ENCODE data around the gene GMCL2. TPM values are rescaled to one million over a fixed set of nuclear protein-coding genes. Genes with fewer than 3 reads are reported as not detected.

The GMCL2 gene
- total and polyA plus RNA-seq, 2 experiments from 2014 or later, result not detected

GRCh38 chr5:178176791-178177190 is 10.4 kb downstream of the GMCL2 start:
- no peaks in the 10 kb centered on the region for H3K9me3 ChIP-seq (ENCODE audit: low read depth)
- DNase-seq (ENCODE audit: low spot score), result no peak
- no peaks in the 10 kb centered on the region for H3K4me1 ChIP-seq (ENCODE audit: insufficient read depth)
- H3K27ac ChIP-seq, result no peak overlapping the region
- 91% methylated on average over 6 of the region's 6 CpGs for WGBS (ENCODE audit: low lambda C conversion rate, missing lambda C conversion rate)
- no peak for TF ChIP-seq EZH2phosphoT487 (IDR thresholded peaks at IDR 0.05; ENCODE audit: low read depth, severe bottlenecking, unreplicated experiment)
- H2AFZ ChIP-seq, result no peak overlapping the region
- no peaks in the 10 kb centered on the region for H3K9me2 ChIP-seq (replicated peaks; ENCODE audit: insufficient read depth)
- no peaks in the 10 kb centered on the region for H3K27me3 ChIP-seq
- no peak overlapping the region for H3K4me2 ChIP-seq
- no peak overlapping the region for H3K4me3 ChIP-seq
- H3K36me3 ChIP-seq (replicated peaks; ENCODE audit: insufficient read depth, low read depth), result no peaks in the 10 kb centered on the region
- no peaks in the 10 kb centered on the region for H4K20me1 ChIP-seq (ENCODE audit: insufficient read depth, poor library complexity, severe bottlenecking)
- H3K79me2 ChIP-seq, result no peaks in the 10 kb centered on the region

DNA sequence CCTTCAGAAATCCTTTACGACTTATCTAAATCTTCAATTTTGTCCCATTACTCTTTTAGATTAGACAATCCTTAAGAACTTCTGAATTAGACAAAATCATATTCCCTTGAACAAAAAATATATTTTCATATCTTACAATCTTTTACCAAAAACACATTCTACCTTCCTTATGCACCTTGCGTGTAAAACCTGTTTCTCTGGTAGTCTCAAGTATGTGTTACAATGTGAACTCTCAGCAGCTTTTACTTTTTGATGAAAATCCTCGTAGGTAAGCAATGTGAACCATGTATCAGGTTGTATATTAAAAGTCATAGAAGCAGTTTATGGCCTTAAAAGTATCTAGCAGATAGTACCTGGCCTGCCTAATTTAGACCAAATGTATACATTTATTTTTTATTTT is 12.7 kb downstream of the GMCL2 start:
- Histone ChIP-seq H3K9me3 (ENCODE audit: low read depth) (no peaks in the 10 kb centered on the region), H3K4me1 (ENCODE audit: insufficient read depth) (no peaks in the 10 kb centered on the region), H3K27me3 (no peaks in the 10 kb centered on the region), H3K9me2 (replicated peaks; ENCODE audit: insufficient read depth) (no peaks in the 10 kb centered on the region), H2AFZ (no peak overlapping the region), H3K4me3 (no peak overlapping the region), H3K4me2 (no peak overlapping the region), H3K36me3 (replicated peaks; ENCODE audit: insufficient read depth, low read depth) (no peaks in the 10 kb centered on the region), H4K20me1 (ENCODE audit: insufficient read depth, poor library complexity, severe bottlenecking) (no peaks in the 10 kb centered on the region), H3K79me2 (no peaks in the 10 kb centered on the region), H3K27ac (no peak overlapping the region)
- WGBS (ENCODE audit: low lambda C conversion rate, missing lambda C conversion rate), result 87% methylated on average over 3 of the region's 3 CpGs
- TF ChIP-seq EZH2 (IDR thresholded peaks at IDR 0.05; ENCODE audit: borderline replicate concordance) (no peak), EZH2phosphoT487 (IDR thresholded peaks at IDR 0.05; ENCODE audit: low read depth, severe bottlenecking, unreplicated experiment) (no peak)
- TF ChIP-seq, protein P1, sequence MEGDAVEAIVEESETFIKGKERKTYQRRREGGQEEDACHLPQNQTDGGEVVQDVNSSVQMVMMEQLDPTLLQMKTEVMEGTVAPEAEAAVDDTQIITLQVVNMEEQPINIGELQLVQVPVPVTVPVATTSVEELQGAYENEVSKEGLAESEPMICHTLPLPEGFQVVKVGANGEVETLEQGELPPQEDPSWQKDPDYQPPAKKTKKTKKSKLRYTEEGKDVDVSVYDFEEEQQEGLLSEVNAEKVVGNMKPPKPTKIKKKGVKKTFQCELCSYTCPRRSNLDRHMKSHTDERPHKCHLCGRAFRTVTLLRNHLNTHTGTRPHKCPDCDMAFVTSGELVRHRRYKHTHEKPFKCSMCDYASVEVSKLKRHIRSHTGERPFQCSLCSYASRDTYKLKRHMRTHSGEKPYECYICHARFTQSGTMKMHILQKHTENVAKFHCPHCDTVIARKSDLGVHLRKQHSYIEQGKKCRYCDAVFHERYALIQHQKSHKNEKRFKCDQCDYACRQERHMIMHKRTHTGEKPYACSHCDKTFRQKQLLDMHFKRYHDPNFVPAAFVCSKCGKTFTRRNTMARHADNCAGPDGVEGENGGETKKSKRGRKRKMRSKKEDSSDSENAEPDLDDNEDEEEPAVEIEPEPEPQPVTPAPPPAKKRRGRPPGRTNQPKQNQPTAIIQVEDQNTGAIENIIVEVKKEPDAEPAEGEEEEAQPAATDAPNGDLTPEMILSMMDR (IDR thresholded peaks at IDR 0.05; ENCODE audit: poor library complexity), result no peak
- no peak for DNase-seq (ENCODE audit: low spot score)

GRCh38 chr5:178170455-178170854 is 16.7 kb downstream of the GMCL2 start:
- Histone ChIP-seq H3K4me2 (no peak overlapping the region), H3K4me1 (ENCODE audit: insufficient read depth) (no peaks in the 10 kb centered on the region), H3K27ac (no peak overlapping the region), H3K79me2 (no peaks in the 10 kb centered on the region), H3K27me3 (no peaks in the 10 kb centered on the region), H3K9me3 (ENCODE audit: low read depth) (no peaks in the 10 kb centered on the region), H3K9me2 (replicated peaks; ENCODE audit: insufficient read depth) (no peaks in the 10 kb centered on the region), H3K36me3 (replicated peaks; ENCODE audit: insufficient read depth, low read depth) (no peaks in the 10 kb centered on the region), H4K20me1 (ENCODE audit: insufficient read depth, poor library complexity, severe bottlenecking) (no peaks in the 10 kb centered on the region), H3K4me3 (no peak overlapping the region), H2AFZ (no peak overlapping the region)
- WGBS (ENCODE audit: low lambda C conversion rate, missing lambda C conversion rate), result 94% methylated on average over 2 of the region's 2 CpGs
- no peak for DNase-seq (ENCODE audit: low spot score)
- TF ChIP-seq EZH2 (IDR thresholded peaks at IDR 0.05; ENCODE audit: borderline replicate concordance) (no peak), EZH2phosphoT487 (IDR thresholded peaks at IDR 0.05; ENCODE audit: low read depth, severe bottlenecking, unreplicated experiment) (no peak)
- TF ChIP-seq, protein P1 (IDR thresholded peaks at IDR 0.05; ENCODE audit: poor library complexity), result no peak

DNA sequence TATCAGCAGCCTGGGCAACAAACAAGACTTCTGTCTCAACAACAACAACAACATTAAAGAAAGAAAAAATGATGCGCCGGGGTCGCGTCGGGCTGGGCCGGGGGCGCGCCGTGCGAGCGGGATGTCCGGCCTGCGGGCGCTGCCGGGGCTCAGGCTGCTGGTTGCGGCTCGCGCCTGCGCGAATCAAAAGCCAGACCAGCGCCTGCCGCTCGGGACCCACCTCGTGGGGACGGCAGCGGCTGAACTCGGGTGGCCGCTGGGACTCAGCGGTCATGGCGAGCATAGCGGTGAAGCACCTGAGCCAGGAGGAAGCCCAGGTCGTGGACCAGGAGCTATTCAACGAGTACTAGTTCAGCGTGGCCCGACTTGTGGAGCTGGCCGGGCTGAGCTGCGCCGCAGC is 21.6 kb downstream of the GMCL2 start:
- Histone ChIP-seq H3K9me2 (replicated peaks; ENCODE audit: insufficient read depth) (no peaks in the 10 kb centered on the region), H3K36me3 (replicated peaks; ENCODE audit: insufficient read depth, low read depth) (no peaks in the 10 kb centered on the region), H3K27me3 (no peaks in the 10 kb centered on the region), H3K27ac (no peak overlapping the region), H3K4me2 (no peak overlapping the region), H3K9me3 (ENCODE audit: low read depth) (no peaks in the 10 kb centered on the region), H3K4me1 (ENCODE audit: insufficient read depth) (no peaks in the 10 kb centered on the region), H2AFZ (no peak overlapping the region), H3K79me2 (no peaks in the 10 kb centered on the region), H3K4me3 (no peak overlapping the region), H4K20me1 (ENCODE audit: insufficient read depth, poor library complexity, severe bottlenecking) (no peaks in the 10 kb centered on the region)
- no peak for DNase-seq (ENCODE audit: low spot score)
- 96% methylated on average over 35 of the region's 38 CpGs for WGBS (ENCODE audit: low lambda C conversion rate, missing lambda C conversion rate)
- TF ChIP-seq, protein P1 (IDR thresholded peaks at IDR 0.05; ENCODE audit: poor library complexity), result no peak
- TF ChIP-seq EZH2phosphoT487 (IDR thresholded peaks at IDR 0.05; ENCODE audit: low read depth, severe bottlenecking, unreplicated experiment) (no peak), EZH2 (IDR thresholded peaks at IDR 0.05; ENCODE audit: borderline replicate concordance) (no peak)
